GM19468 (cell line): ENCODE measurements around the gene DDX11.
"Not testable (repeated sequence)": the region's sequence is repeated elsewhere in the genome, so short reads cannot be mapped to it uniquely, and the experiment has no call there.

Experiments
- ATAC-seq: cut with Tn5 transposase; IDR thresholded peaks from one replicate; pipeline ENCODE4 v1.9.1; 2021; ENCODE audit warnings: mild to moderate bottlenecking, moderate library complexity, moderate number of reproducible peaks; ENCODE audit not compliant: unreplicated experiment; ENCODE audit errors: extremely low read depth

The DDX11 gene

DNA sequence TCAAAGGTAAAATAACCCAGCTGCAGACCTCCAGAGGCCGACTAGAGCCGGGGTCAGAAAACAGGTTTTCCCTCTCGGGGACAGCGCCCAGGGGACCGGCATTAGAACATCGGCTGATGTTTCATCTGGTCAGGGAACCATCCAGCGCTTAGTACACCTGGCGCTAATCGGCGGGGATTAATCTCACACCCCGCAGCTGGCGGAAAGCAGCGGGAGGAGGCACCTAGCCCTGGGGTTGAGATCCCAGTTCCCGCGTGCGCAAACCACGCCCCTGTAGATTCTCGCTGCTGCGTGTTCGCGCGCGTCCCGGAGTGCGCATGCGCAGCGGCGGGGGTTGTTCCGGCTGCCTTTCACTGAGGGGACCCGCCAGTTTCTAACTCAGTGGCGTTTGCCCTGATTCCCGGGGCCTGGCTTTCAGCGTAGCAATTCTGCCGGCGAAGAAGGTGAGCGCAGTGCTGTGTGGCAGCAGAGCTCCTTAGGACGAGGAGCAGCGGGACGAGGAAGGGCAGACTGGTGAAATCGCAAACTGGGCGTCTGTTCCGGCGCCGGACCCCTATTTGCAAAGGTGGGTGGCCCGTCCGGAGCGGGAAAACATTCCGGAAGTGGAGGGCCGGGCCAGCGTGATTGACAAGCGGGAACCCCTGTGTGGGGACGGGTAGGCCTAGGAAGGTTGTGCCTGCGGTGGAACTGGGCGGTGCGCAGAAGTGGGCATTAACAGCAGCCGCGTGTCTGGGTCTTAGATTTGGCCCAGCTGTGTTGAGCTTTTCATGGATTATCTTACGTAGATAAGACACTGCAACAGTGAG lies at the start of gene DDX11:
DDX11 (plus strand) TSS at position 334 of the 806 bp plus-strand sequence. CDS start 4,534 bp downstream, outside the sequence.
- ATAC-seq = peak; percentile 89

DNA sequence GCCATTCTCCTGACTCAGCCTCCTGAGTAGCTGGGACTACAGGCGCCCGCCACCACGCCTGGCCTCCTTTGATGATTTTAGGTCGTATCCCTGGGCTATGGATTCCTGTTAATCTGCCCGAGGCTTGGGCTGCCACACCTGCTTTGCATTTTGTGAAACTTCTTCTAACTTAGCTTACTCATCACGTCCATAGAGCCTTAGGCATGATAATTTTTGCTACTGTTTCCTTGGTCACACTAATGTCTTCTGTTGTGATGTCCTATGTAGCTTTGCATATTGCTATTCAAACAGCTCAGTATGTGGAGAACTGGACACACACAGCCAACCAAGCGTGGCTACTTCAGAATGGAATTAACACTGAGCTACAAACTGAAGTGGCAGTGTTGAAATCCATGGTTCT lies 47.5 kb upstream of the DDX11 start:
- no peak for ATAC-seq

DNA sequence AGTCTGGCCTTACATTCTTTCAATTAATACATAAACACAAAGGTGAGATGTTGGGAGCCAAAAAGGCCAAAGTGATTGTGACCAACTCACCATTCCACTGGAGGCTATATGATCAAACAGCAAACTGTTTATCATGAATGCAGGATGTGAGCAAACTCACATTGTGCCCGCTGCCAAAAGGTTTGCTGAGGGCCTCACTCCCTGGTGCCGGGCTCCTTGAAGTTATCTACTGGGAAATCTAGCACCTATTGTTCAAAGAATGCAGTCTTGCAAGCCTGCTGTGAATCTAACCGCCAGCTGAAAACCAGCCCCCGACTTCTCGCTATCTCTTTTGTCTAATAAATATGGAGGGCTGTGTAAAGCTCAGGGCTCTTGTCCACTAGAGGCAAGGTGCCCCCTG lies 46.7 kb upstream of the DDX11 start:
- not testable (repeated sequence) for ATAC-seq

- ATAC-seq = no peak
Observed at GRCh38 chr12:31029468-31029867, 44.2 kb upstream of the DDX11 start.

DNA sequence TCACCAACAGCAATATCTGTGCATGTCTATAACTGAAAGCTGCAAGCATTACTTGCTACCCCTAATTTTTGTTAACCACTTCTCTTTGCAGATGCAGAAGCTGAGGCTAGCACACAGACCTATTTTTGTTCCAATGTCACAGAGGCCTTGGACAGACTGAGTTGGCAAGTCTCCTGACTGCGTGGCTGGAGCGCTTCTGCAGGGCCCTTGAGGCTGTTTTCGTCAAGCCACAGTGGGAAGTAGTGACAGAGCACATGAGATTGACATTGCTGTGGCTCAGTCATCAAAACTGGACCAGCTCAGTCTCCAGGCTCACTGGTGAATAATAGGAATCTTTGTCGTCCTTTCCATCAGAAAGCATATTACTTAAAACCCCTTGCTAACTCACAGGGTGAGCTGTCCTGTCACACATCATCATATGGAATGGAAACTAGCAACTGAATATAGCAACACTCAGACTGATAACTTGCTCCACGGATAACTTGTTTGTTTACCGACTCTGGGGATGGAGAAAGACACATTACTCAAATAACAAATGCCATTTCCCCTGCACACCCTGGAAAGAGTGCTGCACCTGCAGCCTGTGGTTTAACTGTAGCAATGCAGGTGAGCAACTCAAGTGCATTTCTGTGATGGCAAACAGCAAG lies 43.6 kb upstream of the DDX11 start:
- no peak for ATAC-seq

DNA sequence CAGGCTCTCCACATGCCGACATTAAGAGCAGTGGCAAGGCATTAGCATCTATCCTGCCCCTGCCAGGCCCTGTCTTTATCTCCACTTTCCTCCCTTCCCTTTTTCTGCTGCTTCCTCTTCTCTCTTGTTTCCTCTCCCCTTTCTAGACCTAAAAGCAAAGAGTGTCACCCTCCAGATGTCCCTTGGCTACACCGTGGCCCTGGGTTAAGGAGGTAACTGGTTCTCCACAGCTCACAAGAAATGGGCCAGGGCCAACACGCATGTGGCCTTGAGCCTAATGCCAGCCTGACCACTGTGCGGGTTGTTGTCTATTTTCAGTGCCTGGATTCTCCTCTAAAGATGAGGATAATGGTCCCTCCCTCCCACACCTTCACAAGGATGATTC lies 41.7 kb upstream of the DDX11 start:
- ATAC-seq = no peak

- no peak for ATAC-seq
Observed at GRCh38 chr12:31033146-31033545, 40.5 kb upstream of the DDX11 start.

GRCh38 chr12:31033681-31034080 lies 40.0 kb upstream of the DDX11 start:
- ATAC-seq = no peak

GRCh38 chr12:31034372-31034771 lies 39.3 kb upstream of the DDX11 start:
- no peak for ATAC-seq

GRCh38 chr12:31035226-31035625 lies 38.4 kb upstream of the DDX11 start:
- ATAC-seq = no peak

GRCh38 chr12:31035967-31036665 lies 37.5 kb upstream of the DDX11 start:
- no peak for ATAC-seq

DNA sequence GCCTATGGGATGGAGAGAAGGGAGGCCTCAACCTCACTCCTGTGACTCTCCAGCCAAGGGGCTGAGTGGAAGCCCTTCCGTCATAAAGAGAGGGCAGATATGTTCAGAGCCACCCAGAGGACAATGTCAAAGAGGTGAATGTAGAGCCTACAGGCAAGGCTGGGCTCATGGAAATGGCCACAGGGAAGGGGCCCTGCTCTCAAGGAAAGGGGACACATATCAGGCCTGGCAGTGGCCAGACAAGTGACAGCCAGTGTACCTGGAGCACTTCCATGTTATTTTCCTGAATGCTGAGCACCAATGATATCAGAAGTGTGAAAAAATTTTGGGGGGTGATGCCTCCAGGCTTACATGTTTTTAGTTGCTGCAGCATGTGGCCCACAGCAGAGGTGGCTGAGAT lies 36.6 kb upstream of the DDX11 start:
- no peak for ATAC-seq

GRCh38 chr12:31037931-31038330 lies 35.7 kb upstream of the DDX11 start:
- ATAC-seq = no peak

DNA sequence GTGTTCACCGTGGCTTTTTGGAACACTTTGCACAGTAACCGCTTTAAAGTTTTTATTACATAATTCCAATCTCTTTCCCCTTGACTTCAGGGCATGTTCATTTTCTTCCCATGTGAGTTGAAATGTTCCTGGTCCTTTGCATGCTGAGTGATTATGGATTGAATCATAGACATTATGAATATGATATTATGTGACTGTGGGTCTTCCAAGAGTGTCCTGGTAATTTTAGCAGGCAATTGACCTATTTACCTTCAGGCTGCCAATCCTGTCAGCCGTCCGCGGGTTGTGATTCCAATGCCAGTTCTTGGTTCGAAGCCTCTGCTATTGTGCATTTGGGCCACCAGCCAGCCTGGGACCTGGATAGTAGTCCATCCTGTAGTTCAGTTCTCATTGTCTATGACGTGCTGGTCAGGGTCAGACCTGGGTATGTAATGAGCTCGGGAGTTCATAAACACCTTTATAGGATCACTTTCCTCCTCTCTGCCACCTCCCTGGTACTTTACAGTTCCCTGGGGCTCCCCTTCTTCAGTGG lies 32.6 kb upstream of the DDX11 start:
- no peak for ATAC-seq

GRCh38 chr12:31050143-31050542 lies 23.5 kb upstream of the DDX11 start:
- not testable (repeated sequence) for ATAC-seq

- not testable (repeated sequence) for ATAC-seq
Observed at GRCh38 chr12:31050548-31050947, 23.1 kb upstream of the DDX11 start.

GRCh38 chr12:31051692-31052091 lies 22.0 kb upstream of the DDX11 start:
- ATAC-seq = peak; percentile 34

- ATAC-seq = not testable (repeated sequence)
Observed at GRCh38 chr12:31052121-31052520, 21.5 kb upstream of the DDX11 start.

DNA sequence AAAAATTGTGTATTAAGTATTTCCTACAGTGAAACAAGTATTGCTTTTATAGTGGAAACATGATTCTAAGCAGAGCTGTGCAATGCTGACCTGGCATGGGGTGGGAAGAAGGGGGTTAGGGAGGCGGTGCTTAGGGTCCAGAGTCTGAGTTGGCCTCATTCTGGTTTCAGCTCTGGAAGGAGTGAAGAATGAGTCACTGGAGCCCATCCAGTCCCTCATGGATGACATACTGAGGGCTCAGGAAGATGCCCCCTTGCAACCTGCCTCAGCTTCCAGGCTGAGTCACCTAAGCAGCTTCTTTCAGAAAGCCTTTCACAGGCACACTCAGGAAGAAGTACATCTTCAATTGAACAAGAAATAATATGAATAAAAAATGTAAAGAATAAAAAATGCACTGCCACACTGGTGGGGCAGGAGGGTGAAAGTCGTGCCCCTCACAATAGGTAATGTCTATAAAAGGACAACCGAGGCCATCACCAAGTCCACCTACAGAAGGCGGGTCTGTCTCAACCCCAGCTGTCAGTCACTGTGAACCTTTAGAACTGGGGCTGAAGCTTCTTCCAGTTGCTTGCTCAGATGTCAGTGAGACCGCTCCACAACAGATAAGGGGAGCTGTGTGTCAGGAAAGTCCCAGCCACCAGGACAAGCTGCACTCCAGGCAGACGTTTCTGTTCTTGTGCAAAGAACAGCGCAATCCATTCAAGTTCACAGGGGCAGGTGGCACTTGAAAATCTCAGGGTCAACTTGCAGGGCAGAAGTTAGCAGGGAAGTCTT lies 20.8 kb upstream of the DDX11 start:
- ATAC-seq = not testable (repeated sequence)

DNA sequence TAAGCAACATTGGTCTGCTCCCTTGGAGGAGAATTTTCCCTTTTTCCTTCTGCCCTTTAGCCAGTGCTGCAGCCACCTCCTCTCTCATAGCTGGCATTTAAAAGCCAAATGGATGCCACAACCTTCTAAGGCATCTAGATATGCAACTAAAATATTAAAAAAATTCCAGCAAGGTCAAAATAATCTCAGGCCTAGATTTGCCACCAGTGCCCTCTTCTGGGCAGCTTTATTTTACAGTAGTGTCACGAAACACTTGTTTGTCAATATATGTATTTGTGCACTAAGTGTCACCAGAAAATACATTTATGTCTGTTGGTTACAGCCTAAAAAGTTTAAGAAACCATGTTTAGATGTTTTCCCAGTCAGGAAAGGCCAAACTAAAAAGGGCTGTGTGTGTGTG lies 19.7 kb upstream of the DDX11 start:
- ATAC-seq = not testable (repeated sequence)
